ENCODE data around the gene SLC15A1. TPM values are rescaled to one million over a fixed set of nuclear protein-coding genes. Genes with fewer than 3 reads are reported as not detected.

SLC15A1 gene
- total RNA-seq (not detected), polyA plus RNA-seq (under 1 TPM in 1 of 2 donors, not detected in 1; 0.01 TPM)
- long read RNA-seq, donor 1, result 0 reads
- long read RNA-seq, donor 2, result 0 reads
- long read RNA-seq, donor 3, result 0 reads

GRCh38 chr13:98752467-98753290, at the start of gene SLC15A1:
TSS of gene SLC15A1 (minus strand) at chr13:98752672. CDS start at chr13:98752598, 74 bp downstream.
- Histone ChIP-seq H3K27ac (no peak within 1 kb of the TSS), H3K4me3 (peak within 1 kb of the TSS; percentile 11 to 47 (median 35)), H3K4me1 (peaks cover 0 to 15% (median 12%) of the 10 kb centered on the region in 9 donors), H3K36me3 (no peaks in the 10 kb centered on the region), H3K9me3 (peaks cover 0 to 15% (median 0%) of the 10 kb centered on the region in 11 donors), H3K27me3 (peaks cover 11 to 73% (median 62%) of the 10 kb centered on the region in 7 donors)
- intact Hi-C loops (cut with DNase I), result no loop called here
- WGBS, 2 donors, result 7 to 8% methylated on average over 49 to 59 of the region's 59 CpGs
- ATAC-seq, result peak in 3 of 8 donors; percentile 16 to 30 (median 29)
- no peak for DNase-seq
- TF ChIP-seq, protein P1, sequence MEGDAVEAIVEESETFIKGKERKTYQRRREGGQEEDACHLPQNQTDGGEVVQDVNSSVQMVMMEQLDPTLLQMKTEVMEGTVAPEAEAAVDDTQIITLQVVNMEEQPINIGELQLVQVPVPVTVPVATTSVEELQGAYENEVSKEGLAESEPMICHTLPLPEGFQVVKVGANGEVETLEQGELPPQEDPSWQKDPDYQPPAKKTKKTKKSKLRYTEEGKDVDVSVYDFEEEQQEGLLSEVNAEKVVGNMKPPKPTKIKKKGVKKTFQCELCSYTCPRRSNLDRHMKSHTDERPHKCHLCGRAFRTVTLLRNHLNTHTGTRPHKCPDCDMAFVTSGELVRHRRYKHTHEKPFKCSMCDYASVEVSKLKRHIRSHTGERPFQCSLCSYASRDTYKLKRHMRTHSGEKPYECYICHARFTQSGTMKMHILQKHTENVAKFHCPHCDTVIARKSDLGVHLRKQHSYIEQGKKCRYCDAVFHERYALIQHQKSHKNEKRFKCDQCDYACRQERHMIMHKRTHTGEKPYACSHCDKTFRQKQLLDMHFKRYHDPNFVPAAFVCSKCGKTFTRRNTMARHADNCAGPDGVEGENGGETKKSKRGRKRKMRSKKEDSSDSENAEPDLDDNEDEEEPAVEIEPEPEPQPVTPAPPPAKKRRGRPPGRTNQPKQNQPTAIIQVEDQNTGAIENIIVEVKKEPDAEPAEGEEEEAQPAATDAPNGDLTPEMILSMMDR (IDR thresholded peaks at IDR 0.05), result no peak

GRCh38 chr13:98801626-98802418, 49.4 kb upstream of the SLC15A1 start:
- H3K36me3 ChIP-seq, result peaks cover 0 to 100% (median 23%) of the 10 kb centered on the region in 9 donors
- no peaks in the 10 kb centered on the region for H3K9me3 ChIP-seq
- peaks cover 0 to 10% (median 0%) of the 10 kb centered on the region in 9 donors for H3K4me1 ChIP-seq
- no peaks in the 10 kb centered on the region for H3K27me3 ChIP-seq
- TF ChIP-seq, protein P1 (IDR thresholded peaks at IDR 0.05), result no peak
- WGBS, 2 donors, result 73 to 77% methylated on average over 10 of the region's 10 CpGs
- no peak overlapping the region for H3K4me3 ChIP-seq
- H3K27ac ChIP-seq, result peak overlapping the region in 2 of 10 donors; percentile 15 to 33
- intact Hi-C loops (cut with DNase I), result loop anchor here in 1 of 10 donors (5.0 kb wide), 1 partner anchor 960 kb away; no protein-coding TSS in a partner anchor
- ATAC-seq (peak in 5 of 8 donors; percentile 31 to 58 (median 50)), DNase-seq (no peak)

DNA sequence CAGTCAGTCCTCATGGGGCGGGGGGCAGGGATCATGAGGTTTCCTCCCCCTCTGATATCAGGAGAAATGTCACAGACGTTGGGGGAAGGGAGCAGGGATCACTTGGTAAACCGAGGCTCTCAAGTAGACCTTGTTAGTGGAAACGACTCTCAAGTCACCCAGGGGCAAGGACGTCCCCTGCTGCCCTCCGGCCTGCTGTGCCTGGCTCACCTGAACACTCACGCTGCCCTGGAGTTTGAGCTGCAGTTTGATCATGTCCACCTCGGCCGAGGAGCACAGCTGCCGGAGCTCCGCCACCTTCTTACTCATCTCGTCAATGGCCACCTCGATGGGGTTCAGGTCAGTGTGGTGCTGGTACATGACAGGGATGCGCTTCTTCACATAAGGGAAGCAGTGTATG, 47.6 kb upstream of the SLC15A1 start:
- intact Hi-C loops (cut with DNase I), result loop anchor here in 1 of 10 donors (5.0 kb wide), 1 partner anchor 962 kb away; no protein-coding TSS in a partner anchor
- DNase-seq, result no peak
- 91 to 93% methylated on average over 14 of the region's 14 CpGs for WGBS, 2 donors
- no peak overlapping the region for H3K4me3 ChIP-seq
- no peak for ATAC-seq
- H3K36me3 ChIP-seq, result peaks cover 0 to 100% (median 32%) of the 10 kb centered on the region in 9 donors
- H3K27me3 ChIP-seq, result no peaks in the 10 kb centered on the region
- no peak overlapping the region for H3K27ac ChIP-seq
- TF ChIP-seq, protein P1 (IDR thresholded peaks at IDR 0.05), result no peak
- no peaks in the 10 kb centered on the region for H3K9me3 ChIP-seq
- H3K4me1 ChIP-seq, result peaks cover 0 to 10% (median 0%) of the 10 kb centered on the region in 9 donors
